ENCODE results near the gene SERPING1. TPM values are rescaled to one million over a fixed set of nuclear protein-coding genes. Genes with fewer than 3 reads are reported as not detected.

The SERPING1 gene
- total RNA-seq, 1 experiment from 2014 or later = 1.3 TPM

- intact Hi-C loops (cut with micrococcal nuclease; ENCODE audit: unreplicated experiment) = no loop called here
These were observed 45.5 kb upstream of the SERPING1 start for GRCh38 chr11:57551941-57552340.

GRCh38 chr11:57552479-57552878 lies 45.0 kb upstream of the SERPING1 start:
- Histone ChIP-seq H3K36me3 (ENCODE audit: control insufficient read depth, insufficient read depth, low read length) (no peaks in the 10 kb centered on the region), H3K27ac (ENCODE audit: low read length) (no peak overlapping the region), H3K4me1 (ENCODE audit: control insufficient read depth, insufficient read depth, low read length) (no peaks in the 10 kb centered on the region), H3K27me3 (ENCODE audit: control insufficient read depth, insufficient read depth, low read length) (no peaks in the 10 kb centered on the region), H3K9me3 (ENCODE audit: control insufficient read depth, insufficient read depth, low read depth, low read length) (no peaks in the 10 kb centered on the region), H3K4me3 (ENCODE audit: low read depth in 2 of 2, low read length in 2 of 2) (no peak overlapping the region)
- no TSS peak for BruUV-seq (replicated peaks)
- in situ Hi-C loops (cut with HindIII; ENCODE audit: low pct_unique_long_range_greater_than_20kb, low sequenced_read_pairs) = no loop called here
- ATAC-seq = no peak
- intact Hi-C loops (cut with micrococcal nuclease; ENCODE audit: unreplicated experiment) = no loop called here
- TF ChIP-seq SIN3A (IDR thresholded peaks at IDR 0.05; ENCODE audit: borderline replicate concordance, insufficient read depth, low read depth, low read length) (no peak), TCF7L2 (IDR thresholded peaks at IDR 0.05; ENCODE audit: low read depth, low read length) (no peak), POLR2AphosphoS5 (IDR thresholded peaks at IDR 0.05; ENCODE audit: low read depth, low read length) (no peak)
- TF ChIP-seq, protein P1, sequence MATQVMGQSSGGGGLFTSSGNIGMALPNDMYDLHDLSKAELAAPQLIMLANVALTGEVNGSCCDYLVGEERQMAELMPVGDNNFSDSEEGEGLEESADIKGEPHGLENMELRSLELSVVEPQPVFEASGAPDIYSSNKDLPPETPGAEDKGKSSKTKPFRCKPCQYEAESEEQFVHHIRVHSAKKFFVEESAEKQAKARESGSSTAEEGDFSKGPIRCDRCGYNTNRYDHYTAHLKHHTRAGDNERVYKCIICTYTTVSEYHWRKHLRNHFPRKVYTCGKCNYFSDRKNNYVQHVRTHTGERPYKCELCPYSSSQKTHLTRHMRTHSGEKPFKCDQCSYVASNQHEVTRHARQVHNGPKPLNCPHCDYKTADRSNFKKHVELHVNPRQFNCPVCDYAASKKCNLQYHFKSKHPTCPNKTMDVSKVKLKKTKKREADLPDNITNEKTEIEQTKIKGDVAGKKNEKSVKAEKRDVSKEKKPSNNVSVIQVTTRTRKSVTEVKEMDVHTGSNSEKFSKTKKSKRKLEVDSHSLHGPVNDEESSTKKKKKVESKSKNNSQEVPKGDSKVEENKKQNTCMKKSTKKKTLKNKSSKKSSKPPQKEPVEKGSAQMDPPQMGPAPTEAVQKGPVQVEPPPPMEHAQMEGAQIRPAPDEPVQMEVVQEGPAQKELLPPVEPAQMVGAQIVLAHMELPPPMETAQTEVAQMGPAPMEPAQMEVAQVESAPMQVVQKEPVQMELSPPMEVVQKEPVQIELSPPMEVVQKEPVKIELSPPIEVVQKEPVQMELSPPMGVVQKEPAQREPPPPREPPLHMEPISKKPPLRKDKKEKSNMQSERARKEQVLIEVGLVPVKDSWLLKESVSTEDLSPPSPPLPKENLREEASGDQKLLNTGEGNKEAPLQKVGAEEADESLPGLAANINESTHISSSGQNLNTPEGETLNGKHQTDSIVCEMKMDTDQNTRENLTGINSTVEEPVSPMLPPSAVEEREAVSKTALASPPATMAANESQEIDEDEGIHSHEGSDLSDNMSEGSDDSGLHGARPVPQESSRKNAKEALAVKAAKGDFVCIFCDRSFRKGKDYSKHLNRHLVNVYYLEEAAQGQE (IDR thresholded peaks at IDR 0.05; ENCODE audit: insufficient read depth in 1 of 2, low read depth in 2 of 2, low read length in 1 of 2) = no peak
- TF ChIP-seq, protein P2, sequence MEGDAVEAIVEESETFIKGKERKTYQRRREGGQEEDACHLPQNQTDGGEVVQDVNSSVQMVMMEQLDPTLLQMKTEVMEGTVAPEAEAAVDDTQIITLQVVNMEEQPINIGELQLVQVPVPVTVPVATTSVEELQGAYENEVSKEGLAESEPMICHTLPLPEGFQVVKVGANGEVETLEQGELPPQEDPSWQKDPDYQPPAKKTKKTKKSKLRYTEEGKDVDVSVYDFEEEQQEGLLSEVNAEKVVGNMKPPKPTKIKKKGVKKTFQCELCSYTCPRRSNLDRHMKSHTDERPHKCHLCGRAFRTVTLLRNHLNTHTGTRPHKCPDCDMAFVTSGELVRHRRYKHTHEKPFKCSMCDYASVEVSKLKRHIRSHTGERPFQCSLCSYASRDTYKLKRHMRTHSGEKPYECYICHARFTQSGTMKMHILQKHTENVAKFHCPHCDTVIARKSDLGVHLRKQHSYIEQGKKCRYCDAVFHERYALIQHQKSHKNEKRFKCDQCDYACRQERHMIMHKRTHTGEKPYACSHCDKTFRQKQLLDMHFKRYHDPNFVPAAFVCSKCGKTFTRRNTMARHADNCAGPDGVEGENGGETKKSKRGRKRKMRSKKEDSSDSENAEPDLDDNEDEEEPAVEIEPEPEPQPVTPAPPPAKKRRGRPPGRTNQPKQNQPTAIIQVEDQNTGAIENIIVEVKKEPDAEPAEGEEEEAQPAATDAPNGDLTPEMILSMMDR (IDR thresholded peaks at IDR 0.05) = no peak
- DNase-seq (ENCODE audit: low read depth, low spot score) = no peak
- ChIA-PET POLR2A (interaction anchor here (0.6 kb wide), 1 partner anchor 87 kb away, joined by 3 read pairs; no protein-coding TSS in a partner anchor), CTCF (no interaction called here)

More at GRCh38 chr11:57551941-57552340, 45.5 kb upstream of the SERPING1 start:
- Histone ChIP-seq H3K27me3 (ENCODE audit: control insufficient read depth, insufficient read depth, low read length) (no peaks in the 10 kb centered on the region), H3K27ac (ENCODE audit: low read length) (no peak overlapping the region), H3K36me3 (ENCODE audit: control insufficient read depth, insufficient read depth, low read length) (no peaks in the 10 kb centered on the region), H3K9me3 (ENCODE audit: control insufficient read depth, insufficient read depth, low read depth, low read length) (no peaks in the 10 kb centered on the region), H3K4me3 (ENCODE audit: low read depth in 2 of 2, low read length in 2 of 2) (no peak overlapping the region), H3K4me1 (ENCODE audit: control insufficient read depth, insufficient read depth, low read length) (no peaks in the 10 kb centered on the region)
- ATAC-seq (no peak), DNase-seq (ENCODE audit: low read depth, low spot score) (no peak)
- ChIA-PET POLR2A (no interaction called here), CTCF (no interaction called here)
- no peak for TF ChIP-seq POLR2AphosphoS5 (IDR thresholded peaks at IDR 0.05; ENCODE audit: low read depth, low read length)
- TF ChIP-seq, protein P2 (IDR thresholded peaks at IDR 0.05) = no peak
- TF ChIP-seq, protein P1 (IDR thresholded peaks at IDR 0.05; ENCODE audit: insufficient read depth in 1 of 2, low read depth in 2 of 2, low read length in 1 of 2) = no peak
- TF ChIP-seq TCF7L2 (IDR thresholded peaks at IDR 0.05; ENCODE audit: low read depth, low read length) = no peak
- TF ChIP-seq SIN3A (IDR thresholded peaks at IDR 0.05; ENCODE audit: borderline replicate concordance, insufficient read depth, low read depth, low read length) = no peak
- in situ Hi-C loops (cut with HindIII; ENCODE audit: low pct_unique_long_range_greater_than_20kb, low sequenced_read_pairs) = no loop called here
- BruUV-seq (replicated peaks) = no TSS peak
